HG03469 (cell line): ENCODE measurements around the gene GSN.

Experiments
- ATAC-seq: cut with Tn5 transposase; IDR thresholded peaks from one replicate; pipeline ENCODE4 v1.9.1; 2021; ENCODE audit warnings: mild to moderate bottlenecking, moderate library complexity, moderate number of reproducible peaks; ENCODE audit not compliant: unreplicated experiment

The GSN gene

DNA sequence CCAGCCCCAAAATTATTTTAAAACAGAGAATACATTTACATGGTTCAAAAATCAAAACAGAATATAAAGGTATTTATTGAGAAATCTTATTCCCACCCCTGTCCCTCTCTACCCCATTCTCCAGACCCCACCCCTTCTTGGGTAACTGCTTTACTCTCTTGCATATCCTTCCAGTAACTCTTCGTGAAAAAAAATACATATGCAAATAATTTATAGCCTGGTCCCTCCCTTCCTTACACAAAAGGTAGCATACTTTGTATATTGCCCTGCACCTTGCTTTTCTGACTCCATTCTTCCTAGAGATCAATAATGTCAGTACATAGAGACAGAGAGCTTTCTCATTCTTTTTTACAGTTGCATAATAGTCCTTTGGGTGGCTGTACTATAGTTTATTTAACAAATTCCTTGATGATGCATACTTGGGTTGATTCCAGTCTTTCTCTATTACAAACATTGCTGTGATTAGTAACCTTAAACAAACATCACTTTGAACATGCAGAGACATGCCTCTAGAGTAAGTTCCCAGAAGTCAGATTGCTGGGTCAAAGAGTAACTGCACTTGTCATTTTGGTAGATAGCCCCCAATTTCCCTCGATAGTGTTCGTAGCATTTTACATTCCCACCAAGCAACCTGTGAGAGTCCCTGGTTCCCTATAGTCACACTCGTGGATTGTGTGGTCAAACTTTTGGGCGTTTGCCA, 54.2 kb downstream of the GSN start:
- ATAC-seq = no peak

DNA sequence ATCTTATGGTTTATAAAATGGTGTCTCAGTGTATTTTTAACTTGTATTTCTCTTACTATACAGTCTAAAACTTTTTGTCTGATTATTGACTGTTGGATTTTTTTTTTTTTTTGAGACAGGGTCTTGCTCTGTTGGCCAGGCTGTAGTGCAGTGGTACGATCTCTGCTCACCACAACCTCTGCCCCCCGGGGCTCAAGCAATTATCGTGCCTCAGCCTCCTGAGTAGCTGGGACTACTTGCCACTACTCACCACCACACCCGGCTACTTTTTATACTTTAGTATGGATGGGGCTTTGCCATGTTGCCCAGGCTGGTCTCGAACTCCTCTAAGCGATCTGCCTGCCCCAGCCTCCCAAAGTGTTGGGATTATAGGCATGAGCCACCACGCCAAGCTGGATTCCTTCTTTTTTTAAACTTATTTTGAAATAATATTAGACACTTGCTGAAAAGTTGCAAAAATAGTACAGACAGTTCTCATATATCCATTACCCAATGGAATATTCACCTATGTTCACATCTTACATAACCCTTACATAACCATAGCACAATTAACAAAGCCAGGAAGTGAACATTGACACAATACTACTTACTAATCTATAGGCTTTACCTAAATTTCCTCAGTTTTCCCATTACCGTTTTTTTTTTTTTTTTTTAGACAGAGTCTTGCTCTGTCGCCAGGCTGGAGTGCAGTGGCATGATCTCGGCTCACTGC, 54.9 kb downstream of the GSN start:
- no peak for ATAC-seq

DNA sequence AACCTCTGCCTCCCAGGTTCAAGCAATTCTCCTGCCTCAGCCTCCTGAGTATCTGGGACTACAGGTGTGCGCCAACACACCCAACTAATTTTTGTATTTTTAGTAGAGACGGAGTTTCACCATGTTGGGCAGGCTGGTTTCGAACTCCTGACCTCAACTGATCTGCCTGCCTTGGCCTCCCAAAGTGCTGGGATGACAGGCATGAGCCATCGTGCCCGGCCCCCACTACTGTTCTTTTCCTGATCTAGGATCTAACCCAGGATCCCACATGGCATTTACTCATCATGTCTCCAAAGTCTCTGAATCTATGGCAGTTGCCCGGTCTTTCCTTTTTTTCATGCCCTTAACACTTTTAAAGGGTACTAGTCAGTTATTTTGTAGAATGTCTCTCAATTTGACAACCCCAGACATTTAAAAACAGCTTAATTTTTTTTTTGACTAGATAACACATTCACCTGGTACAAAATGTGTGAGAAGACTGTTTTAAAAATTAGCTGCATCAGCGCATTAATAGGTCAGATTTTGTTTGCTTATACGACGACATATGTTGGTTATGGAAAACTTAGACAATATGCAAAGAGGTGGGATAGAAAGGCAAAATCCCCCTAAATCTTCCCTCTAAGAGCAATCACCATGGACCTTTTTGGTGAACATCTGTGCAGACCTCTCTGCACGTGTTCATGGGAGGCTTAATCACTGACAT, 55.6 kb downstream of the GSN start:
- no peak for ATAC-seq

DNA sequence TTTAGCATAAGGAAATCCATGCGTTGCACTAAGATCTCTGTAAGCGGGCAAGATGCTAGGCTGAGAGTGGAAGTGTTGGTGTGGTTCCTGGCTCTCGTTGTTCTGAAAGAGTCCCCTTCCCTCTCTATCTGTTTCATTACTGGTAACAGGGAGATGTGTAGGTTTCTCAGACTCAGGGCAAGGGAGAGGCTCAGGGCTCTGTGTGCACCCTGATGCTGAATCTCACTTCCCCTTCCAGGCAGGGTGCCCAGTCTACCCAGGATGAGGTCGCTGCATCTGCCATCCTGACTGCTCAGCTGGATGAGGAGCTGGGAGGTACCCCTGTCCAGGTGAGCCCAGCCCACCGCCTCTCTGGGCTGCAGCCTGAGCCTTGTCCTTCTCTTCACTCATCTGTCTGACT, 56.4 kb downstream of the GSN start:
- ATAC-seq = no peak

DNA sequence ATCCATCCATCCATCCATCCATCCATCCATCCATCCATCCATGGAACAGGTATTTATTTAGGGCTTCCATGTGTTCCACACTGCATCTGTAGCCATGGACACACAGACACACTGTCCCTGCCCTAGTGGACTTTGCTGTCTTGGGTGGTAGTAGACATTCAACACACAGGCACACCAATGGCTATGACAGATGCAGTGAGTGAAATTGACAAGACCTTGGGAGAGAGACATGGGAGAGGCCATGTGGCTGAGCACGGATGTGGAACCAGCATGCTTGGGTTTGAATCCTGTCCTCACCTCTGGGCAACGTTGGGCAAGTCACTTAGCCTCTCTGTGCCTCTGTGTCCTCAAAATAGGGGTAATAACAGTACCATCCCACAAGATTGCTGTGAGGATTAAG, 56.8 kb downstream of the GSN start:
- no peak for ATAC-seq

DNA sequence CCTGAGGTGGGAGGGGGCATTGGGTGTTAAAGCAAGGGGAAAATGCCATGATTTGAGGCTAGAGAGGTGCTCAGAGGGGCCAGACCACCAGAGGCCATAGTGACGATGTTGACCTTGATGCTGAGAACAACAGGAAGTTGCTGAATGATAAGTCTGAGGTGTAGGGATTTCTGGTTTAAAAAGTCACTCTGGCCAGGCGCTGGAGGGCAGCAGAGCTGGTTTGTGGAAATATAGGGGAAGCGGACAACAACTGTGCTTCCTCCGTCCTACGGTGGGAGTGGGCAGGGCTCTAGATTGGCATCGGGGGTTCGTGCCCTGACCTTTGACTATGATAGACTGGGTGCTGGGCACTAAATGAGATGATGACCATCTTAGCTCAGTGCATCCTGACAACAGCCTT, 57.4 kb downstream of the GSN start:
- no peak for ATAC-seq

DNA sequence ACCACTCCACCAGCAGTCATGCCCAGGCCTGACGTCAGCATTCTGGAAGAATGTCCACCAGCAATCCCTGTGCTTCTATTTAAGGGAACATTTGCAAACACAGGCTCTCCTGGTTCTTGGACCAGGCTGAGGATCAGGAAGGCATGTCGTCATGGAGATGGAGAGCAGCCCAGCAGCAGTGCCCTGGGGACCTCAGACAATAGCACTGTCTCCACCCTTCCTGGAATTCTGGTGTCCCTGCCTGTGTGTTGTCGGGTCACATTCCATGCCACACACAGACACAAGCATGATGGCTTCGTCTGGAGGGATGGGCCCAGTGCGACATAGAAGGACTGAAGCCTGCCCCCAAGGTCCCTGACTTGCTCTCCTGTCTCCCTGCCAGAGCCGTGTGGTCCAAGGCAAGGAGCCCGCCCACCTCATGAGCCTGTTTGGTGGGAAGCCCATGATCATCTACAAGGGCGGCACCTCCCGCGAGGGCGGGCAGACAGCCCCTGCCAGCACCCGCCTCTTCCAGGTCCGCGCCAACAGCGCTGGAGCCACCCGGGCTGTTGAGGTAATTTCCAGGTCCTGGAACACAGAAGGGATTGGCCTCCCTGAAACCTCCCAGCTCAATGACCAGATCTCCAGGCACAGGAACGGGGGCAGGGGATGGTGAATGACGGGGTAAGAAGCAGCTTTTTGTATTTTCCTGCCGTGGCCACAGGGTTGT, 58.3 kb downstream of the GSN start:
- no peak for ATAC-seq

DNA sequence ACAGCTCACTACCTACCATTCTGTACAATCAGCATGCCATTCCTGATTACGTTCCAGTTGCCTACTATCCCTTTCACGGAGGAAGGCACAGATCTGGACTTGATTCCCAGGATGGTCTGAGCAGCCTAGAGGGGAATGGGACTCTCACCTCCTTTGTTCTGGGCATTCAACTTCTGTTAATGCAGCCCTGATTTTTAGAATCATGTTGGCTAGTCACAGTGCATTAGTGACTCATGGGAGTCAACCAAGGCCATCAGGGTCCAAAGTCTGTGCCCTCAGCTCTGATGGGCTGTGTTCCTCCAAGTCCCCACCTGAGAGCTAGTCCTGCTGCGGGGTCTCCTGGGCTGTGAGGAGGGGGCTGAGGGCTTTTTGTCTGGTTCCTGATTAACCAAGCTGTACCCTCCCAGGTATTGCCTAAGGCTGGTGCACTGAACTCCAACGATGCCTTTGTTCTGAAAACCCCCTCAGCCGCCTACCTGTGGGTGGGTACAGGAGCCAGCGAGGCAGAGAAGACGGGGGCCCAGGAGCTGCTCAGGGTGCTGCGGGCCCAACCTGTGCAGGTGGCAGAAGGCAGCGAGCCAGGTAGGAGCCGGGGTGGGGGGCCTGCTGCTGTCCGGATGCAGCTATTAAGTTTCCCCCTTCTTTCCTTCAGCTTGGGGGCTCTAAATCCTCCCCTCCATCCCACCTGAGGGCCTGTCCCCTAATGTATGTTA, 59.1 kb downstream of the GSN start:
- ATAC-seq = no peak

DNA sequence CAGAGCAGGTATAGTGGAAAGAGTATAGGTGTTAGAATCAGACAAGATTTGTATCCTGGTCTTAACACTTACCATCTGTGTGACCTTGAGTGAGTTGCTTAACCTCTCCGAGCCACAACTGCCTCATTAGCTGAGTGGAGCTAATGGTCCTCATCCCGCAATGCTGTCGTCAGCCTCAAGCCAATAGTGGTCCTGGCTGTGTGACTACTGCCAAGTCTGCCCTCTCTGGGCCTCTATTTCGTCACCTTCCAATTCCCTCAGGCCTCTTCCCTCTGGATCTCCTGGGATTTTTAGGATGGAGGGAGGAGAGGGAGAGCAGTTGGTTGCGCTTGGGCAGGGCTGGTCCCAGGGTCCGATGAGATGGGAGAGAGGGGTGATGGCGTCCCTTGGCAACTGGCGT, 60.5 kb downstream of the GSN start:
- no peak for ATAC-seq

DNA sequence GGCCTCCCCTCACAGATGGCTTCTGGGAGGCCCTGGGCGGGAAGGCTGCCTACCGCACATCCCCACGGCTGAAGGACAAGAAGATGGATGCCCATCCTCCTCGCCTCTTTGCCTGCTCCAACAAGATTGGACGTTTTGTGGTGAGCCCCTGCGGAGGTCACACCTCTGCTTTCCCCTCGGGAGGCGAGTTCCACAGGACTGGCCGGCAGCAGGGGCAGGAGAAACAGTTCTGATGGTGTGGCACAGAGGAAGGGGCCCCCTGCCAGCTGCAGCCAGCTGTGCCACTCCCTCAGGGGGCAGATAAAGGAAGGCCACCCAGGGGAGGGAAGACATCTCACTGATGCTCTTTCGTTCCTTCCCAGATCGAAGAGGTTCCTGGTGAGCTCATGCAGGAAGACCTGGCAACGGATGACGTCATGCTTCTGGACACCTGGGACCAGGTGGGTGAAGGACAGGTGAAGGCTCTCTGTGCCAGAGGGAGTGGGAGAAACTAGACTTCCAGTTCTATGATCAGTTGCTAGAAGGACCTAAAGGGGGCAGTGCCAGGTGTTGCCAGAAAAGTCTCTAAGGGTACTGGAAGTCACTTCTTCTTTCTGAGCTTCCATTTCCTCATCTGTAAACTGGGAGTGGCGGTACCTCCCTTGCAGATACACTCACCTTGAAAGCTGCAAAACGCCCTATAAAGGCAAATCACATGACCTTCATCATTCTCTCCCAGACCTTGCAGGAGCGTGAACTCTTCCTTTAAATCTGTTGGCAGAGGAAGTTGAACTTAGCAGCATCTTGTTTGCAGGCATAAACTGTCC, 61.1 kb downstream of the GSN start:
- no peak for ATAC-seq

DNA sequence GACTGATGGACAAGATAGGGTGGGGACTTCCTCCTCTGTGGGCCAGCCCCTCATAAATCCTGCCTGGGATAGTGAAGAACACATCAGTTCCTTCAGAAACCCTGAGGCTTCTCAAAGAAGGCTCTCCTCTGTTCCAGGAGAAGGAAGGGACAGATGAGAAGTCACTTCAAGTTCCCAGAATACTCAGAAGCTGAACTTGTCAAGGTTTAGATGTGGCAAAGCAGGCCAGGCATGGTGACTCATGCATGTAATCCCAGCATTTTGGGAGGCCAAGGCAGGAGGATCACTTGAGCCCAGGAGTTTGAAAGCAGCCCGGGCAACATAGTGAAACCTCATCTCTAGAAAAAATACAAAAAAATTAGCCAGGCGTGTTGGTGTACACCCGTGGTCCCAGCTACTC, 63.6 kb downstream of the GSN start:
- ATAC-seq = no peak

DNA sequence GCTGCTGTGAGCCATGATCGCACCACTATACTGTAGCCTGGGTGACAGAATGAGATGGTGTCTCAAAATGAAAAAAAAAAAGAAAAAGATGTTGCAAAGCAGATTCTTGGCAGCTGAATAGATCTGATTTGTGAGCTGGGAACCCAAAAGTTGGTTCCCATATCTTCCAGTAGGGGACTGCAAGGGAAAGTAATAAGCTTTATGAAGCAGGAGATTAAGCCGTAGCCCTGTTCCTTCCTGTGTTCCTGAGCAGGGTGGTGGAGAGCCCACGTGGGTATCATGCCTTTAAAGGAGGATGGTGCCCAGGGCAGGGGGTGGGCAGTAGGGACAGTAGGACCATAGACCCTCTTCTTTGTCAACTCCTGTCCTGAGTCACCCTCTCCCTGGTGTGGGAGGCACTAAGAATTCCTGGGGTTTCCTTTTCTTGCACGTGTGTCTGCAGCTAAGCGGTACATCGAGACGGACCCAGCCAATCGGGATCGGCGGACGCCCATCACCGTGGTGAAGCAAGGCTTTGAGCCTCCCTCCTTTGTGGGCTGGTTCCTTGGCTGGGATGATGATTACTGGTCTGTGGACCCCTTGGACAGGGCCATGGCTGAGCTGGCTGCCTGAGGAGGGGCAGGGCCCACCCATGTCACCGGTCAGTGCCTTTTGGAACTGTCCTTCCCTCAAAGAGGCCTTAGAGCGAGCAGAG, 64.2 kb downstream of the GSN start:
- ATAC-seq = no peak

DNA sequence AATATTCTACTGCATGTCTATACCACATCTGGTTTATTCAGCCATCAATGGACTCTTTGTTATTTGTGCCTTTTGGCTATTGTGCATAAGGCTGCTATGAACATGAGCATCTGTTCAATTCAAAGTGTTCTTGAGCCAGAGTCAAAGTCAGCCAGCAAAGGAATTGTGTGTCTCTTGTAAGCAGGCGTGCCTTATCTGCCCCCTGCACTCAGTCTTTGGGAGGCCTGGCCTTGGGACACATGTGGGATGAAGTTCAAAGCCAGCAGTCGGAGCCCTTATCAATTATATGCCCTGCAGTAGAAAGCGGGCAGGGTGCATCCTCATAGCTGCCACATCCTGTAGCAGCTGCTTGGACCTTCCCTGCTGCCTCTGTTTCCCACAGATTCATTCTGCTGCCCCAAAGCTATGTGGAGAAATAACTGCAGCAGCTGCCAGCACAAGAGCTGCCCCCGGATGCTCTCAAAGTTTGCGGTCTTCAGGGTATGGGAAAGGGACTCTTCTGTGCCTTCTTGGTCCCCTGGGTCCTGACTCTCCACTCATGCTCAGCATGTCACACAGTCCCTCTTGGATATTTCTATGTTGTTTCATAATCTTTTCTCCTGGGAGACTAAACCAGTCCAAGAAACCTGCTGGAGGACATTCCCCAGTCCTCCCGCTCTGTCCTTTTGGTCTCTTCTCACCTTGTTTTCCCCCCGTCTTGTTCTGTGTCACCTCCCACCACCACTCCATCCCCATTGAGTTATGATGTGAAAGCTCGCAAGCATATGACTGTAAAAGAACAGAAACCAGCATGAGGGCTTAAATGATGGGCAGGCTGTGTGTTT, 66.2 kb downstream of the GSN start:
- no peak for ATAC-seq

DNA sequence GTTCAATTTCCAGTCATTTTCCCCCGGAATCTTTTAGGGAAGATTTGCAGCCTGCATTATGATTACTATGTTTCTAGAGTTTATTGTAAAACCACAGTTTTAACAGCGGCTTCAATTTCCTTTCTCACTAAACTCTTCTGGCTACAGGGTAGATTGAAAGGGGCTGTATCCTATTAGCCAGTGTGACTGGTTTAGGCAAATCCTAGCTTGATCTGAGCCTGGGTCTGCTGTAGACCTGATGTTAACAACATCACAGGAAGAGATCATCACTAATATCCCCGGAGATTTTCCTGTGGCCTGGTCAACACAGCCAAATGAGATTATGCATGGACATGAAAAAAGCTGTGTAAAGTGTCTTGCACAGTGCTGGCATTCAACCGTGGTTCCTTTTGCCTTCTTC, 68.7 kb downstream of the GSN start:
- ATAC-seq = no peak

DNA sequence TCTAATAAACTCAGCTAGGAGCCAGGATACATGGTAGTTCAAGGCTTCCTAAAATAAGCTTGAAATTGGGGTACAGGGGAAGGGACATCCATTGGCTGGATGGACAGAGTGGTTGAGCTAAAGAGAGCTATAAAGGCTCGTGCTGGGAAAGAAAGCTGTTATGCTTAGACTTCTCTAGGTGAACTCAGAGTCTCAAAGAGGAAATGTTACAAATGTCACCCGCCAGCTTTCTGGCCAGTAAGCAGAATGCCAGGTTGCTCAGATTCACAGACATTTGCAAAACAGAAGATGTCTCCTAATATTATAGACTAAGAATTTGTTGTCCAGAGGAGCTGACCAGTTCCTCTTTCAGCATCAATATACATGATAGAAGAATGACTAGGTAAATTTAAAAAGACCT, 71.5 kb downstream of the GSN start:
- ATAC-seq = no peak

DNA sequence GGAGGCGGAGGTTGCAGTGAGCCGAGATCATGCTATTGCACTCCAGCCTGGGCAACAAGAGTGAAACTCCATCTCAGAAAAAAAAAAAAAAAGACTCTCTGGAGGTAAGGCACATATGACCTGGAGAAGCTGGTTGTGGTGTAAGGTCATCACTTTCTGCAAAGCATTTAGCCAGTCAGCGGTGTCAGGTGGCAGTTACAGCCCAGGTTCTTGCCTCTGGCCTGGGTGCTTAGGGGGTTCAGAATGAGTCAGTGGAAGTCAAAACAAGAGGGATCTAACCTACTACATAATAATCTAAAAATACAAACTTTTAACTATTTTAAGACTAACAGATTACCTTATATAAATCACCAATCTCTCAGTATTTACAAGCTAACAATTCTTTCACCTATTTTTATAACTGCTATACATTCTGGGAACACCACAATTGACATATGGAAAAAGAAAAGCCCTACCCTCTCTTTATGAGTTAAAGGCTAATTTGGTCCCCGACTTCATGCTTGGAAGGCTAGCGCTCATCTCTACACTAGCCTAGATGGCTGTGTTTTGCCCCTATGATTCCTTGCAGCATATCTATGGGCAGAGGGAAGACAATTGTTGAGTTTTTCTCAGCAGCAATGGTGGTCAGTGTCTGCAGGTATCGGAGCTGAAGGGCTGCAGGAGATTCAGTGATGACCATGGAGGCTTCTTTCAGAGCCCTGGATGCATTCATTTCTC, 72.9 kb downstream of the GSN start:
- peak; percentile 81 for ATAC-seq

DNA sequence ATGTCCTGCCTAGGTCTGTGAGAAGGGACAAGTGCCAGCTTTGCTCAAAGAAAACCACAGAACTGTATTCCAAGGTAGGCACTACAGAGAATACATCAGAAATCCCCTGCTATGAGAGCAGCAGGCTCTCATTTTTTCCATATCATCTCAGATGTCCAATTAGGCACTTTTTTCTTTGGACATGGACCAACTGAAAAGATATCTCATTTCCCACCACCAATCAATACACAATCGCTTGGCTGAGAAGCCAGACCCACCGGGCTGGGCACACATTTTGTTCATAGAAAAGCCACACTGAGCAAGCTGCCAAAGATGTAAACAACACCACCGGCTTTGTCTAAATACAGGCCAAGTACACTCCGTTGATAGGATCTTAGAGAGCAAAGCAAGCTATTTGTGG, 76.2 kb downstream of the GSN start:
- no peak for ATAC-seq

DNA sequence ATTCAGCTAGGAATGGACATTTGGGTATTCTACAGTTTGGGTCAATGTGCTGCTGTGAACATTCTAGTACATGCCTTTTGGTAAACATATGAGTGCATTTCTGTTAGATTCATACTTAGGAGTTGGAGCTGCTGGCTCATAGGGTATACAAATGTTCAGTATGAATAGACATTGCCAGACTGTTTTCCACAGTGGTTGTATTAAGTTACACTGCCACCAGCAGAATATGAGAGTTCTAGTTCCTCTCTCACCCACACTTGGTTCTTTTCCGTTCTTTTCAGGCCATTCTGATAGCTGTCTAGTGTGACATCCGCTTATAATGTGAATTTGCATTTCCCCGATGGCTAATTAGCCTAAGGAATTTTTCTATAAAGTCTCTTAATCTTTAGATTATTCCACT, 77.1 kb downstream of the GSN start:
- ATAC-seq = no peak
